GM12878 (cell line): Measurements from ENCODE around the gene SIX1.

Experiments
- BCL11A ChIP-seq: IDR thresholded peaks from 2 replicates; pipeline ENCODE4 v1.6.1; 2011; ENCODE audit warnings: low read depth, low read length
- BMI1 ChIP-seq: fragments of 450-650 bp; IDR thresholded peaks from 2 replicates; pipeline ENCODE4 v1.6.1; 2016; ENCODE audit warnings: mild to moderate bottlenecking, moderate library complexity, borderline replicate concordance
- CHD2 ChIP-seq: IDR thresholded peaks from 2 replicates; pipeline ENCODE4 v1.6.1; 2011; ENCODE audit warnings: low read depth, low read length, improper control_type of control experiment, borderline replicate concordance
- EGR1 ChIP-seq, 2 experiments: IDR thresholded peaks; 1 replicate in 1 of 2; 2 replicates in 1 of 2; pipeline ENCODE4 v1.6.1; 2011 to 2012; ENCODE audit warnings: low read depth in 2 of 2, low read length in 2 of 2, borderline replicate concordance in 1 of 2, mild to moderate bottlenecking in 1 of 2, moderate library complexity in 1 of 2
- EP300 ChIP-seq, 2 experiments: fragments of 150-350 bp in 1 of 2; IDR thresholded peaks; 2 replicates each; pipeline ENCODE4 v1.6.1; 2011 to 2012; ENCODE audit warnings: low read depth in 2 of 2, low read length in 2 of 2, borderline replicate concordance in 1 of 2, improper control_type of control experiment in 1 of 2, inconsistent platforms in 1 of 2; ENCODE audit not compliant: control insufficient read depth in 1 of 2
- EZH2 ChIP-seq: IDR thresholded peaks from 2 replicates; pipeline ENCODE4 v1.6.1; 2012; ENCODE audit warnings: low read depth, mild to moderate bottlenecking, control low read depth, inconsistent platforms, low read length, borderline replicate concordance; ENCODE audit not compliant: control insufficient read depth
- NFIC ChIP-seq: IDR thresholded peaks from 2 replicates; pipeline ENCODE4 v1.6.1; 2012; ENCODE audit warnings: low read depth, mild to moderate bottlenecking, inconsistent platforms, low read length, moderate library complexity
- POLR2AphosphoS5 ChIP-seq: IDR thresholded peaks from 2 replicates; pipeline ENCODE4 v1.6.1; 2011; ENCODE audit warnings: mild to moderate bottlenecking, low read length, inconsistent platforms
- SMC3 ChIP-seq: IDR thresholded peaks from 2 replicates; pipeline ENCODE4 v1.6.1; 2011; ENCODE audit warnings: low read length, improper control_type of control experiment, borderline replicate concordance
- SRF ChIP-seq, 2 experiments: IDR thresholded peaks; 2 replicates each; pipeline ENCODE4 v1.6.1; 2011; ENCODE audit warnings: low read depth in 2 of 2, low read length in 2 of 2, mild to moderate bottlenecking in 1 of 2, moderate library complexity in 1 of 2
- ZBED1 ChIP-seq: IDR thresholded peaks from 2 replicates; pipeline ENCODE4 v1.6.1; 2016; ENCODE audit warnings: borderline replicate concordance
- TF ChIP-seq, protein P1 (sequence below): fragments of 450-650 bp; IDR thresholded peaks from 2 replicates; pipeline ENCODE4 v1.6.1; 2018; ENCODE audit warnings: mild to moderate bottlenecking, low read depth, moderate library complexity; ENCODE audit not compliant: partially characterized antibody

GRCh38 chr14:60654334-60654821 is 5.1 kb upstream of the SIX1 start:
- no peak for TF ChIP-seq SRF (IDR thresholded peaks at IDR 0.05; ENCODE audit: low read depth in 2 of 2, low read length in 2 of 2)
- no peak for TF ChIP-seq EP300 (IDR thresholded peaks at IDR 0.05; ENCODE audit: borderline replicate concordance in 1 of 2, control insufficient read depth in 1 of 2, low read depth in 2 of 2, low read length in 2 of 2)
- TF ChIP-seq, protein P1, sequence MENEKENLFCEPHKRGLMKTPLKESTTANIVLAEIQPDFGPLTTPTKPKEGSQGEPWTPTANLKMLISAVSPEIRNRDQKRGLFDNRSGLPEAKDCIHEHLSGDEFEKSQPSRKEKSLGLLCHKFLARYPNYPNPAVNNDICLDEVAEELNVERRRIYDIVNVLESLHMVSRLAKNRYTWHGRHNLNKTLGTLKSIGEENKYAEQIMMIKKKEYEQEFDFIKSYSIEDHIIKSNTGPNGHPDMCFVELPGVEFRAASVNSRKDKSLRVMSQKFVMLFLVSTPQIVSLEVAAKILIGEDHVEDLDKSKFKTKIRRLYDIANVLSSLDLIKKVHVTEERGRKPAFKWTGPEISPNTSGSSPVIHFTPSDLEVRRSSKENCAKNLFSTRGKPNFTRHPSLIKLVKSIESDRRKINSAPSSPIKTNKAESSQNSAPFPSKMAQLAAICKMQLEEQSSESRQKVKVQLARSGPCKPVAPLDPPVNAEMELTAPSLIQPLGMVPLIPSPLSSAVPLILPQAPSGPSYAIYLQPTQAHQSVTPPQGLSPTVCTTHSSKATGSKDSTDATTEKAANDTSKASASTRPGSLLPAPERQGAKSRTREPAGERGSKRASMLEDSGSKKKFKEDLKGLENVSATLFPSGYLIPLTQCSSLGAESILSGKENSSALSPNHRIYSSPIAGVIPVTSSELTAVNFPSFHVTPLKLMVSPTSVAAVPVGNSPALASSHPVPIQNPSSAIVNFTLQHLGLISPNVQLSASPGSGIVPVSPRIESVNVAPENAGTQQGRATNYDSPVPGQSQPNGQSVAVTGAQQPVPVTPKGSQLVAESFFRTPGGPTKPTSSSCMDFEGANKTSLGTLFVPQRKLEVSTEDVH = no peak
- TF ChIP-seq EGR1 (IDR thresholded peaks at IDR 0.05; ENCODE audit: borderline replicate concordance in 1 of 2, low read depth in 2 of 2, low read length in 2 of 2) = no peak
- no peak for TF ChIP-seq BMI1
- no peak for TF ChIP-seq POLR2AphosphoS5
- no peak for TF ChIP-seq BCL11A
- no peak for TF ChIP-seq ZBED1
- no peak for TF ChIP-seq EZH2
- no peak for TF ChIP-seq CHD2
- TF ChIP-seq SMC3 = no peak
- no peak for TF ChIP-seq NFIC
